ENCODE measurements around the gene GART. TPM values are rescaled to one million over a fixed set of nuclear protein-coding genes. Genes with fewer than 3 reads are reported as not detected.

The GART gene
- total RNA-seq, 1 donor from 2014 or later: 55.8 TPM

GRCh38 chr21:33480481-33481103, 61.3 kb downstream of the GART start:
- Histone ChIP-seq H3K36me3 (no peaks in the 10 kb centered on the region), H3K9me3 (no peaks in the 10 kb centered on the region), H3K4me1 (peaks cover 18% of the 10 kb centered on the region), H3K27ac (peak overlapping the region; percentile 99), H3K27me3 (no peaks in the 10 kb centered on the region), H3K4me3 (peak overlapping the region; percentile 93)
- no peak for DNase-seq
- intact Hi-C loops (cut with DNase I): no loop called here
- ATAC-seq: no peak
- no peak for TF ChIP-seq CTCF (IDR thresholded peaks at IDR 0.05)

DNA sequence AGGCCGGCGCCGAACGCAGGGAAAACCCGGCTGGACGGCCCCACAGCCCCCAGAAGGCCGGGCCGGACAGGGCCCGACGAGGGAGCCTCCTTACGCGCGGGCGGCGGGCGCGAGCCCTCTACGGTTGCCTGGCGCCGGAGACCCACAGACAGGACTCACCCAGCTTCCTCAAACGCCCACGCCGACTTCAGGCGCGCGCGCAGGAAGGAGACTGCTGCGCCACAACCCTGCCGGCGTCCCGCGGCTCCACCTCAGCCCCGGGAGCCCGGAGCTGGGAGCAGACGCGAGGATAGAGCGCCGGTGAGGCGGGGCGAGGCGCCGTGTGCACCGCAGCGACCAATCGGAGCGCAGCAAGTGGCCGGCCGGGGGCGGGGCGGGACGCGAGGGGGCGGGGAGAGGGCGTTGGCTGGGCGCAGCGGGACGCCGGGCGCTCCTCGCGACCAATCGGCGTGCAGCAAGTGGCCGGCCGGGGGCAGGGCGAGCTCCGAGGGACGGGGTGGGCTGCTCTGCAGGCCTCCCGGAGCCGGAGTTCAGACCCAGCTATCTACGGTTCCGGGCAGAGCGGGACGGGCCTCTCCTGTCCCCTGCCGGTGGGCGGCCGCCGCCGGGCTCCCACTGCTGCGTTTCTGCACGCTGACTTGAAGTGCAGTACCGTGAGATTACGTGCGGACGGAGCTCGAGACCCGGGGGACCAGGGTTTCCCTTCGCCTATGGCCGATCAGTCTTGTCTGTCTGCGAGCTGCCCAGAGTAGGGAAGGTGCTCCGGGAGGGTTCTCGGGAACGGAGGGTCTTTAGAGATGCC, 62.0 kb downstream of the GART start, which contains the start of gene TMEM50B:
Gene TMEM50B (minus strand): TSS at position 296 of the 802 bp plus-strand sequence. CDS start 11,089 bp downstream, outside the sequence.
- H3K36me3 ChIP-seq: no peaks in the 10 kb centered on the region
- intact Hi-C loops (cut with DNase I): no loop called here
- H3K4me3 ChIP-seq: peak within 1 kb of the TSS; percentile 93
- DNase-seq: peak; percentile 98
- TF ChIP-seq CTCF (IDR thresholded peaks at IDR 0.05): peak; percentile 68
- no peaks in the 10 kb centered on the region for H3K27me3 ChIP-seq
- H3K4me1 ChIP-seq: peaks cover 18% of the 10 kb centered on the region
- ATAC-seq: peak; percentile 98
- no peaks in the 10 kb centered on the region for H3K9me3 ChIP-seq
- peak within 1 kb of the TSS; percentile 99 for H3K27ac ChIP-seq

DNA sequence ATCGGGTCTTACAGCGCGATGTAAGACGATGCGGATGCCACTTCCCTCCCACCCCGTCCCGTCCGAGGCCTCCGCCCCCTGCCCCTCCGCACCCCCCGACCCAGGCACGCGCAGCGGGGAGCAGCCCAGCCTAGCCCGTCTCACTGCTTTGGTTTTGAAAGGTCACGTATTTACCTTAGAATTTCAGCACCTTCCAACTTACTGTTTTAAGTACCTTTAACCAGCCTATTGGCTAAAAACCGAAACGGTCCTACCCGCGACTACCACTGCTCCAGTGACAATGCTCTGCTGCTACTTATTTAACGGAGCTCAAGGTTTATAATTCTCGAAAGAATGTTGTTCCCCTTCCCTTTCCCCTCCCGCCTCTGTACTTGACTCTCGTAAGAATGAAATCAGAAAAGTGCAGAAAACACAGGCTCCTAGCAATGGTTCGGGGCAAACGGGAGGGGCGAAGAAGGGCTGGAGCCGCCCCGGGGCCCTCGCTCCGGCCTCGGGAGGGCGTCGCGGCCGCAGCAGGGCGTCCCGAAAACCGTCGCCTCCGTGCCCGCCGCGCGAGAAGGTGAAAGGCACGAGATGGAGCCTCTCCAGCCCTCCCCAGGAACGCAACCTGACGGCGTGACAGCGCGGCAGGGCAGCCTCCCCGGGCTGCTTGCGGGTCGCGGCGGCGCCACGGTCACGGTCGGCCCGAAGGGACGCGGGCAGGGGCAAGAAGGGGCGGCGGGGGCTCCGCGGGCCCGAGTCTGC, 62.8 kb downstream of the GART start:
- peak; percentile 7 for TF ChIP-seq CTCF (IDR thresholded peaks at IDR 0.05)
- peak; percentile 37 for ATAC-seq
- DNase-seq: peak; percentile 70
- H3K4me1 ChIP-seq: peaks cover 18% of the 10 kb centered on the region
- peak overlapping the region; percentile 99 for H3K27ac ChIP-seq
- no peaks in the 10 kb centered on the region for H3K9me3 ChIP-seq
- intact Hi-C loops (cut with DNase I): no loop called here
- no peaks in the 10 kb centered on the region for H3K27me3 ChIP-seq
- peak overlapping the region; percentile 93 for H3K4me3 ChIP-seq
- H3K36me3 ChIP-seq: no peaks in the 10 kb centered on the region

DNA sequence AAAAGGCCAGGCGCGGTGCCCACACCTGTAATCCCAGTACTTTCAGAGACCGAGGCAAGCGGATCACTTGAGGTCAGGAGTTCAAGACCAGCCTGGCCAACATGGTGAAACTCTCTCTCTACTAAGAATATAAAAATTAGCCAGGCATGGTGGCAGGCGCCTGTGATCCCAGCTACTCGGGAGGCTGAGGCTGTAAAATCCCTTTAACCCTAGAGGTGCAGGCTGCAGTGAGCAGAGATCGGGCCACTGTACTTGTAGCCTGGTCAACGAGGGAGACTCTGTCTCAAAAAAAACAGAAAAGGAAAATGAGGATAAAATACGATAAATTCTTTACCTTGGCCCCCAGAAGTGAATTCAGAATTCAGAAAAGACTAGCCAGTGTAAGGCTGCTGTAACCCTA, 63.7 kb downstream of the GART start:
- H3K9me3 ChIP-seq: no peaks in the 10 kb centered on the region
- no peak for ATAC-seq
- peaks cover 18% of the 10 kb centered on the region for H3K4me1 ChIP-seq
- H3K36me3 ChIP-seq: no peaks in the 10 kb centered on the region
- intact Hi-C loops (cut with DNase I): no loop called here
- peak overlapping the region; percentile 99 for H3K27ac ChIP-seq
- H3K4me3 ChIP-seq: peak overlapping the region; percentile 93
- no peak for TF ChIP-seq CTCF (IDR thresholded peaks at IDR 0.05)
- H3K27me3 ChIP-seq: no peaks in the 10 kb centered on the region
- no peak for DNase-seq

DNA sequence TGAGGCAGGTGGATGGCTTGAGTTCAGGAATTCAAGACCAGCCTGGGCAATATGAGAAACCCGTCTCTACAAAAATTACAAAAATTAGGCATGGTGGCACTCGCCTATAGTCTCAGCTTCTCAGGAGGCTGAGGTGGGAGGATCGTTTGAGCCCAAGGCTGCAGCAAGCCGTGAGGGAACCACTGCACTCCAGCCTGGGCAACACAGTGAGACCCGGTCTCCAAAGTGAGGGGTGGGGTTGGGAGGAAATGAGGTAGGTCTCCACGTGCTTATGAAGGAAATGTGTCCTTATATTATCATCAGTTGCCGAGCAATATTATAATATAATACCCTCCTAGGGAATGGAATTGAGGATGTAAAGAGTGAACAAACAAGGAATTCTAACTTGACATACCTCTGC, 64.9 kb downstream of the GART start:
- intact Hi-C loops (cut with DNase I): no loop called here
- Histone ChIP-seq H3K27ac (no peak overlapping the region), H3K9me3 (no peaks in the 10 kb centered on the region), H3K27me3 (no peaks in the 10 kb centered on the region), H3K36me3 (no peaks in the 10 kb centered on the region), H3K4me3 (no peak overlapping the region), H3K4me1 (peaks cover 18% of the 10 kb centered on the region)
- ATAC-seq (no peak), DNase-seq (no peak)
- no peak for TF ChIP-seq CTCF (IDR thresholded peaks at IDR 0.05)

All from upper lobe of right lung (tissue), 1 donor.